ENCODE results near the gene ENPP3.

Gene ENPP3

GRCh38 chr6:131642565-131642964, 5.5 kb downstream of the ENPP3 start:
- no peak for DNase-seq (ENCODE audit: low read depth in 1 of 2, low spot score in 1 of 2)

GRCh38 chr6:131642987-131643611, 6.0 kb downstream of the ENPP3 start:
- no peak for DNase-seq (ENCODE audit: low read depth in 1 of 2, low spot score in 1 of 2)

GRCh38 chr6:131643855-131644460, 6.9 kb downstream of the ENPP3 start:
- DNase-seq (ENCODE audit: low read depth in 1 of 2, low spot score in 1 of 2): no peak

GRCh38 chr6:131644921-131645320, 7.8 kb downstream of the ENPP3 start:
- no peak for DNase-seq (ENCODE audit: low read depth in 1 of 2, low spot score in 1 of 2)

- DNase-seq (ENCODE audit: low read depth in 1 of 2, low spot score in 1 of 2): no peak
Observed at GRCh38 chr6:131645846-131646245, 8.7 kb downstream of the ENPP3 start.

- DNase-seq (ENCODE audit: low read depth in 1 of 2, low spot score in 1 of 2): no peak
Observed at GRCh38 chr6:131646249-131646670, 9.2 kb downstream of the ENPP3 start.

GRCh38 chr6:131651782-131652181, 14.7 kb downstream of the ENPP3 start:
- DNase-seq (ENCODE audit: low read depth in 1 of 2, low spot score in 1 of 2): no peak

GRCh38 chr6:131652472-131652871, 15.4 kb downstream of the ENPP3 start:
- DNase-seq (ENCODE audit: low read depth in 1 of 2, low spot score in 1 of 2): no peak

GRCh38 chr6:131654326-131654725, 17.2 kb downstream of the ENPP3 start:
- DNase-seq (ENCODE audit: low read depth in 1 of 2, low spot score in 1 of 2): no peak

GRCh38 chr6:131655387-131655786, 18.3 kb downstream of the ENPP3 start:
- no peak for DNase-seq (ENCODE audit: low read depth in 1 of 2, low spot score in 1 of 2)

GRCh38 chr6:131655951-131656350, 18.8 kb downstream of the ENPP3 start:
- DNase-seq (ENCODE audit: low read depth in 1 of 2, low spot score in 1 of 2): no peak

- no peak for DNase-seq (ENCODE audit: low read depth in 1 of 2, low spot score in 1 of 2)
Observed at GRCh38 chr6:131656667-131657066, 19.6 kb downstream of the ENPP3 start.

GRCh38 chr6:131657222-131657621, 20.1 kb downstream of the ENPP3 start:
- DNase-seq (ENCODE audit: low read depth in 1 of 2, low spot score in 1 of 2): no peak

- no peak for DNase-seq (ENCODE audit: low read depth in 1 of 2, low spot score in 1 of 2)
Observed at GRCh38 chr6:131657630-131658111, 20.6 kb downstream of the ENPP3 start.

GRCh38 chr6:131658287-131658686, 21.2 kb downstream of the ENPP3 start:
- no peak for DNase-seq (ENCODE audit: low read depth in 1 of 2, low spot score in 1 of 2)

GRCh38 chr6:131660195-131660594, 23.1 kb downstream of the ENPP3 start:
- DNase-seq (ENCODE audit: low read depth in 1 of 2, low spot score in 1 of 2): no peak

- DNase-seq (ENCODE audit: low read depth in 1 of 2, low spot score in 1 of 2): no peak
Observed at GRCh38 chr6:131663578-131664165, 26.6 kb downstream of the ENPP3 start.

- DNase-seq (ENCODE audit: low read depth in 1 of 2, low spot score in 1 of 2): no peak
Observed at GRCh38 chr6:131669891-131670290, 32.8 kb downstream of the ENPP3 start.

- no peak for DNase-seq (ENCODE audit: low read depth in 1 of 2, low spot score in 1 of 2)
Observed at GRCh38 chr6:131673184-131673583, 36.1 kb downstream of the ENPP3 start.

- no peak for DNase-seq (ENCODE audit: low read depth in 1 of 2, low spot score in 1 of 2)
Observed at GRCh38 chr6:131678442-131678841, 41.3 kb downstream of the ENPP3 start.

- no peak for DNase-seq (ENCODE audit: low read depth in 1 of 2, low spot score in 1 of 2)
Observed at GRCh38 chr6:131680868-131681267, 43.8 kb downstream of the ENPP3 start.

- DNase-seq (ENCODE audit: low read depth in 1 of 2, low spot score in 1 of 2): no peak
Observed at GRCh38 chr6:131681585-131681984, 44.5 kb downstream of the ENPP3 start.

- DNase-seq (ENCODE audit: low read depth in 1 of 2, low spot score in 1 of 2): no peak
Observed at GRCh38 chr6:131682442-131682841, 45.3 kb downstream of the ENPP3 start.
